Tibial nerve (tissue), 4 donors: ENCODE measurements around the gene TOMM40. TPM values are rescaled to one million over a fixed set of nuclear protein-coding genes. Genes with fewer than 3 reads are reported as not detected.
"Not testable (repeated sequence)": the region's sequence is repeated elsewhere in the genome, so short reads cannot be mapped to it uniquely, and the experiment has no call there.

Experiments used
- DNase-seq, 2 donors: peaks; one replicate each; pipeline ENCODE4 v3.0.0-alpha.2; 2019; ENCODE audit warnings: low spot score in 2 of 2
- H3K27ac ChIP-seq, 4 donors: fragments of 200-600 bp; sonication (generic) in 3 of 4; one replicate each; pipeline ENCODE4 v1.5.1; 2017 to 2019; ENCODE audit warnings: mild to moderate bottlenecking in 1 of 4
- H3K27me3 ChIP-seq, 2 donors: fragments of 200-600 bp; sonication (generic) in 1 of 2; one replicate each; pipeline versions ENCODE4 v1.5.1 to v1.6.0; 2017 to 2019
- H3K36me3 ChIP-seq, 3 donors: fragments of 200-600 bp; sonication (generic); one replicate each; pipeline ENCODE4 v1.5.1; 2018 to 2019
- H3K4me1 ChIP-seq, 4 donors: fragments of 200-600 bp; sonication (generic) in 3 of 4; one replicate each; pipeline ENCODE4 v1.5.1; 2017 to 2019
- H3K4me3 ChIP-seq, 4 donors: fragments of 200-600 bp; sonication (generic) in 3 of 4; one replicate each; pipeline ENCODE4 v1.5.1; 2017 to 2019; ENCODE audit warnings: mild to moderate bottlenecking in 1 of 4, moderate library complexity in 1 of 4
- H3K9me3 ChIP-seq, 4 donors: fragments of 200-600 bp; sonication (generic) in 3 of 4; one replicate each; pipeline ENCODE4 v1.5.1; 2017 to 2019
- CTCF ChIP-seq, 5 experiments: fragments of 200-600 bp in 3 of 5; fragments of 450-650 bp in 2 of 5; sonication (generic) in 3 of 5; IDR thresholded peaks; one replicate each; pipeline ENCODE4 v1.5.1; 2016 to 2019; ENCODE audit warnings: antibody characterized with exemption in 5 of 5, mild to moderate bottlenecking in 3 of 5, moderate library complexity in 2 of 5
- EP300 ChIP-seq, 2 donors: sonication (generic); formaldehyde crosslinking; IDR thresholded peaks; one replicate each; pipeline ENCODE4 v1.6.1; 2017; ENCODE audit warnings: antibody characterized with exemption in 2 of 2, mild to moderate bottlenecking in 1 of 2
- POLR2A ChIP-seq, 2 donors: fragments of 450-650 bp; IDR thresholded peaks; one replicate each; pipeline ENCODE4 v1.6.1; 2017; ENCODE audit warnings: antibody characterized with exemption in 2 of 2, mild to moderate bottlenecking in 2 of 2, moderate library complexity in 2 of 2
- WGBS, 2 donors: methylation state at CpG; one replicate each; pipeline ENCODE4 v1.1.5; 2018; 5-methylcytosine and 5-hydroxymethylcytosine counted together
- total RNA-seq, 4 donors: library from RNA; depleted of rRNA; stranded (reverse); fragments of >200 nt; gene quantifications; one replicate each; pipeline ENCODE4 v1.1.0, GENCODE V29; 2016

The TOMM40 gene
- total RNA-seq, 4 donors from 2014 or later = 30.8 to 75.9 (median 48.6) TPM

GRCh38 chr19:44878120-44878865 lies 12.8 kb upstream of the TOMM40 start:
- H3K36me3 ChIP-seq = peaks cover 0 to 88% (median 6%) of the 10 kb centered on the region in 3 donors
- no peak for DNase-seq
- no peak overlapping the region for H3K27ac ChIP-seq
- peaks cover 0 to 7% (median 0%) of the 10 kb centered on the region in 4 donors for H3K4me1 ChIP-seq
- H3K27me3 ChIP-seq = no peaks in the 10 kb centered on the region
- 75% methylated on average over 26 of the region's 26 CpGs for WGBS, 2 donors
- H3K4me3 ChIP-seq = no peak overlapping the region
- no peaks in the 10 kb centered on the region for H3K9me3 ChIP-seq
- TF ChIP-seq POLR2A (IDR thresholded peaks at IDR 0.05) = no peak
- TF ChIP-seq EP300 (IDR thresholded peaks at IDR 0.05) = no peak
- TF ChIP-seq CTCF (IDR thresholded peaks at IDR 0.05) = no peak

GRCh38 chr19:44879309-44880065 lies 11.6 kb upstream of the TOMM40 start:
- Histone ChIP-seq H3K4me1 (peaks cover 0 to 7% (median 0%) of the 10 kb centered on the region in 4 donors), H3K9me3 (no peaks in the 10 kb centered on the region), H3K4me3 (no peak overlapping the region), H3K27ac (no peak overlapping the region), H3K36me3 (peaks cover 0 to 88% (median 0%) of the 10 kb centered on the region in 3 donors), H3K27me3 (no peaks in the 10 kb centered on the region)
- 61 to 71% methylated on average over 13 to 17 of the region's 18 CpGs for WGBS, 2 donors
- TF ChIP-seq CTCF (IDR thresholded peaks at IDR 0.05) = no peak
- TF ChIP-seq POLR2A (IDR thresholded peaks at IDR 0.05) = no peak
- TF ChIP-seq EP300 (IDR thresholded peaks at IDR 0.05) = no peak
- DNase-seq = no peak

GRCh38 chr19:44882063-44882462 lies 9.0 kb upstream of the TOMM40 start:
- Histone ChIP-seq H3K27ac (no peak overlapping the region), H3K36me3 (peaks cover 0 to 86% (median 0%) of the 10 kb centered on the region in 3 donors), H3K27me3 (no peaks in the 10 kb centered on the region), H3K4me1 (peaks cover 0 to 4% (median 0%) of the 10 kb centered on the region in 4 donors), H3K4me3 (no peak overlapping the region), H3K9me3 (no peaks in the 10 kb centered on the region)
- WGBS, 2 donors = 92 to 94% methylated on average over 15 of the region's 15 CpGs
- TF ChIP-seq CTCF (IDR thresholded peaks at IDR 0.05) = no peak
- no peak for TF ChIP-seq POLR2A (IDR thresholded peaks at IDR 0.05)
- TF ChIP-seq EP300 (IDR thresholded peaks at IDR 0.05) = no peak
- no peak for DNase-seq

GRCh38 chr19:44882619-44883397 lies 8.2 kb upstream of the TOMM40 start:
- not testable (repeated sequence) for H3K4me1 ChIP-seq

GRCh38 chr19:44883922-44884321 lies 7.1 kb upstream of the TOMM40 start:
- WGBS, 2 donors = 78 to 79% methylated on average over 5 of the region's 5 CpGs
- no peaks in the 10 kb centered on the region for H3K9me3 ChIP-seq
- no peak overlapping the region for H3K27ac ChIP-seq

More at GRCh38 chr19:44882619-44883397, 8.2 kb upstream of the TOMM40 start:
- not testable (repeated sequence) for H3K9me3 ChIP-seq, H3K27ac ChIP-seq, H3K27me3 ChIP-seq, H3K4me3 ChIP-seq, DNase-seq
- peaks cover 0 to 86% (median 0%) of the 10 kb centered on the region in 3 donors for H3K36me3 ChIP-seq
- 86 to 89% methylated on average over 19 of the region's 19 CpGs for WGBS, 2 donors

More at GRCh38 chr19:44883922-44884321, 7.1 kb upstream of the TOMM40 start:
- no peaks in the 10 kb centered on the region for H3K27me3 ChIP-seq
- TF ChIP-seq POLR2A (IDR thresholded peaks at IDR 0.05) (no peak), EP300 (IDR thresholded peaks at IDR 0.05) (no peak), CTCF (IDR thresholded peaks at IDR 0.05) (no peak)
- no peak for DNase-seq
- H3K4me3 ChIP-seq = no peak overlapping the region
- peaks cover 0 to 4% (median 0%) of the 10 kb centered on the region in 4 donors for H3K4me1 ChIP-seq
- H3K36me3 ChIP-seq = peaks cover 0 to 86% (median 0%) of the 10 kb centered on the region in 3 donors
